NCI-H510A (cell line): Measurements from ENCODE around the gene RXRG.

ENCODE experiments used
- DNase-seq: peaks from one replicate; lab custom pipeline; 2025; lab: John Stamatoyannopoulos, UW

Gene RXRG

GRCh38 chr1:165369255-165369848 is 75.6 kb downstream of the RXRG start:
- DNase-seq = no peak

- no peak for DNase-seq
These were observed 77.4 kb downstream of the RXRG start for GRCh38 chr1:165367375-165367993.

DNA sequence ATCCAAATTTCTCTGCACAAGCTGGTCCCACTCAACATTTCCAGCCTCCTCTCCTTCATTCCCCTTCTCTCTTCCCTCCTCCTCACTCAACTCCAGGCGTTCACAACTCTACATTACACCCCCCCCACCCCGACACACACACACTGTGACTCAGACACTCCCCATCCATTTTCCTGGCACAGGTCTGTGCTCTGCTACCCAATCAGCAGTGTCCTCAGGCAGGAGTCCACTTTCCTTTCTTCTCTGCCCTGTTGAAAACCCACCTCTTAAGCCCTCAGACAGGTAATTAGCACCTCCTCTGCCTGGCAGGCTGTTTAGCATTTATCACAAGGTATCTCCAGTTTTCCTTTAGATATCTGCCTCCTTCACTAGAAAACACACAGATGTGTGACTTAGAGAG is 79.6 kb downstream of the RXRG start:
- no peak for DNase-seq

- DNase-seq = no peak
These were observed 80.3 kb downstream of the RXRG start for GRCh38 chr1:165364568-165365133.

- DNase-seq = no peak
These were observed 88.0 kb downstream of the RXRG start for GRCh38 chr1:165356876-165357275.

DNA sequence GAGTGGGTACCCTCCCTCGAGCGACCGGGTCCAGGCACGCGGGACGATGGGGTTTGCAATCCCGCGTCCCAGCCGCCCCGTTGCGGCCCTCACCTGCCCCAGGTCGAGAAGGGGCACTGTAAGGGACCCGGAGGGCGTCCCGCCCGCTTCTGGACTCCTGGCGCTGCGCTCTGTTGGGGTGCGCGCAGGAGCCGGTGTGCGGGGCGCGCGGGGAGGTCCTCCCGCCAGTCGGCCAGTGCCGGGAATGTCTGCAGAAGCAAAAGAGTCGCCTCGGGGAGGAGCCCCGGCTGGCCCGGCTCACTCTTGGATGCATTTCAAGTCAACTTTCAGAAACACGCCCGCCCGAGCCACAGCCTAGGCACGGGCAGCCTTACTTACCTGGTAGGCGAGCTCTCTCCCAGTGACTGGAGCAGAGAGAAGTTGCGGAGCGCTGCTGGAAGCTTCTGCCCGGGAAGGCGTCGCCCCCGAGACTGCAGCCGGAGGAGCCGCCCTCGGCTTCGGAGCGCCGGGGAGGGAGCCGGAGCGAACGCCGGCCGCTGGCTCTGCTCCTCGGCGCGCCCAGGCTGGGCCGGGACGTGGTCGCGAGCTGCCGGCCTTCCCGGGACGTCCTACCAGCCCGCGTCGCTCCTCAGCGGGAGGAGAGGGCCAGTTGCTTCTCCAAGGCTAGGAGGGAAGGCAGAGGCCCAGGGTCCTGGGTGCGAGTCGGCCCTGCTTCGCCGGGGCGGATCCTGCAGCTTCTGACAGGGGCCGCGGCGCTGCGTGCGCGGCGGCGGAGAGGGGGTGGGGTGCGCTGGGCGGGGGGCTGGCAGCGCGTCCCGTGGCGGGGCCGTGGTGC is 88.7 kb downstream of the RXRG start, which contains the start of gene LMX1A:
Gene LMX1A (minus strand): TSS at position 739 of the 835 bp plus-strand sequence. CDS start 1,156 bp downstream, outside the sequence.
- no peak for DNase-seq

DNA sequence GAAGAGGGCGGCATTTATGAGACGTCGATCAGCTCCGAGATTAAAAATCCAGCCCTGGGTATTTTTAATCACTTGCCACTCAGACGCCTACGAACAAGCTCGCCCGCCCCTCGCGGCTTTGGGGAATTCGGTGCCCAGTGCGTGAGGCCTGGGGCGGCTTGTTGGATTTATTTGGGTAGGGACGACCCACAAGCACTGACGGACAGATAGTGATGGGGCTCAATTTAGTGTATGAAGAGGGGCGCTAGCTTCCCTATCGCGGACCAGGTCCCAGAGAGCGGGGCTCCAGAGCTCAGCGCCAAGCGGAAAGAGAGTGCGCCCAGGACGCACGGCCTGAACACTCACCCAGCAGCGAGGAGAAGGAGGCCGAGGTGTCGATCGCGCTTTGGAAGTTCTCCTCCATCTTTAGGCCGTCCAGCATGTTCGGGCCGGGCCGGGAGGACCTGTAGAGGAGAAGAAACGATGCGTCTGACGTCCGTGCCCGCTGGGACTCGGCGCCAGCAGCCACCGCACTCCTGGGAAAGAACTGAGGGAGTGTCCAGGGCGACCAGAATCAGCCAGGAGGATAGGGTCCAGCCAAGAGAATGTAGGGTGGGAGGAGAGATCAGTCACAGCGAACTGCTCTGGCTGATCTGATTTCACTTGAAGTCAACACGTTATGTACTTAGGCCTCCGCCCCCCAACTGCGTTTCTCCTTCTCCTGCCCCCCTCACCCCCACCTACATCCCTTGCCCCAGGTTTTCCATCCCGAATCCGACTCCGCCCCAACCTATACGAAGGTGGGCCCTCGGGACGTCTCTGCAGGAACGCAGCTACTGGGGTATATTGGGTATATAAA is 89.6 kb downstream of the RXRG start:
- DNase-seq = no peak

GRCh38 chr1:165354739-165355138 is 90.2 kb downstream of the RXRG start:
- DNase-seq = no peak

DNA sequence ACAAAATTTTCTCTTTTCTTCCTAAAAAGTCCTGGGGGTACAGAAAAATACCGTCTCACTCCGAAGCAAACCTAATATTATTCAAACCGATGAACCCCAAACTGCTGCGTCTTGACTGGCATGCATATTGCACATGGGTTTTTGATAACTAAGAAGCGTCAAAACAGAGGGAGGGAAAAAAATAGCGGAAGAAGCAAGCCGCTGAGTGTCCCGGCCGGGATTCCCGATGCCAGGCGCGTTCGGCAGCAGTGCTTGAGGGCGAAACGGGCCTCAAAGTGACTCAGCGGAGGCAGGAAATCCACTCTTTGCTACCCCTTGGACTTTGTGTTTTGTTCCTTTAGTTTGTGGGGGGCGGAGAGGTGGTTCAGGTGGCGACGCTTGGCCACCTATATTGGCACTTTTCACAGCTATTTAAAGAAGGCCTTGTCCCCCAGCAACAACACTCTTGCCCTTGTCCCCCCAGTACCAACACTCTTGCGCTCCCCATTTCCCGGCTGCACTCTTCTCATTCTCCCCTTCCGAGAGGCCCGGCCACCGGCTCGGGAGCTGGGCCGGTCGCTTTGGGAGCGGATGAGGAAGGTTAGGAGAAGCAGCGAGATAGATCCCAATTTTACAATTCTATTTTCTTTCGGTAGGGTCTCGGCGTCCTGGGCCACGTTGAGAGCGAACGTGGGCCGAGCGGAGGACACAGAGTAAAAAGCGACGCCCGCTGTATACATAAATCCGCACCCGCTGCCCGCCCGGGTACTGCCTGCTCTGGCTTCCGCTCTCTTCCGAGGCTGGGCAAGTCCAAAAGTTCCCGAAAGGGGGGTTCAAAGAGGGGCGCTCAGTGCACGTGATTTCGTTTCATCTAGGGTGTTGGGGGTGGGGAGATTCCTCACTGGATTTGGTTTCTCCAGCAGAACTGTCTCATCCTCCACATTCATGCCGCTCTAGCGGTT is 90.9 kb downstream of the RXRG start:
- no peak for DNase-seq

- DNase-seq = no peak
These were observed 92.3 kb downstream of the RXRG start for GRCh38 chr1:165352442-165353293.

DNA sequence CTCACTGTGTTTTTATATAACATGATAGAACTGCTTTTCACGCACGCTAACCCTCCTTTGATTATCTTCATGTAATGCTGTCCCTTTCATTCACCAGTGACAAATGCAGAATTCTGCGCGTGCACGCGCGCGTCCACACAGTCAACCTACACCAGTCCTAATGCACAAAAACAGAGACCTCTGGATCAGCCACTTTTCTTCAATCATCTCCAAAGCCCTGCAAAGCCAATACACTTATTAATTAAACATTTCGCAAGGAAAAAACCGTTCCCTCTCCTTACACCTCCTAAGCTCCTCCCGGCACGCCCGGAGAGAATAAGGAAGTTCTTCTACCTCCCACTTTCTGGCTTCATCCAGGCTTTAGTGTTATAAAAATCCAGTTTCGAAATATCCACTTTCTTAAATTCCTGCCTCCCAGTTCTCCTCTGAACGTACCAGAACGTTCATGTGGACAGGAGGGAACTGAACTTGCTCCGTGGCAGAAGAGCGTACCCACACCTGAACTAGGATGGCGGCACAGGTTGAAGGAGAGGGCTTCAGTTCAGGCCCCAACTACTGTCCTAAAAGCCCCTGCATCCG is 93.0 kb downstream of the RXRG start:
- DNase-seq = no peak
